OCI-LY3 (cell line): Measurements from ENCODE around the gene LIN54.

Source experiments
- H2AFZ ChIP-seq: fragments of 200-600, 300-600 bp; shearing (Covaris generic); 2 replicates; pipeline ENCODE4 v1.6.0; 2014; ENCODE audit warnings: antibody characterized with exemption, low read depth, low read length
- H3K27ac ChIP-seq: fragments of 200-600, 300-600 bp; sonication (generic); 2 replicates; pipeline ENCODE4 v1.5.1; 2014; ENCODE audit warnings: mild to moderate bottlenecking, low read length, moderate library complexity, mixed read lengths
- H3K27me3 ChIP-seq: fragments of 200-600, 300-600 bp; sonication (generic); 2 replicates; pipeline ENCODE4 v1.6.1; 2014; ENCODE audit warnings: low read depth, low read length, mixed read lengths
- H3K36me3 ChIP-seq: fragments of 200-600, 300-600 bp; sonication (generic); replicated peaks from 2 replicates; pipeline ENCODE3; 2014; ENCODE audit warnings: low read depth, low read length, mixed read lengths
- H3K4me1 ChIP-seq: fragments of 300-600, 200-600 bp; sonication (generic); 2 replicates; pipeline ENCODE4 v1.6.1; 2014; ENCODE audit warnings: low read length, mixed read lengths
- H3K4me2 ChIP-seq: fragments of 200-600, 300-600 bp; sonication (generic); 2 replicates; pipeline ENCODE4 v1.6.1; 2014; ENCODE audit warnings: low read length, mixed read lengths
- H3K4me3 ChIP-seq: fragments of 300-600, 200-600 bp; sonication (generic); 2 replicates; pipeline ENCODE4 v1.5.1; 2014; ENCODE audit warnings: antibody characterized with exemption, mild to moderate bottlenecking, low read length, moderate library complexity
- H3K79me2 ChIP-seq: fragments of 300-600, 200-600 bp; shearing (Covaris generic); 2 replicates; pipeline ENCODE4 v1.6.1; 2014; ENCODE audit warnings: mild to moderate bottlenecking, low read length, mixed read lengths
- H3K9ac ChIP-seq: fragments of 300-600, 200-600 bp; shearing (Covaris generic); 2 replicates; pipeline ENCODE4 v1.6.0; 2014; ENCODE audit warnings: mild to moderate bottlenecking, low read length, moderate library complexity
- H3K9me3 ChIP-seq: fragments of 200-600, 300-600 bp; shearing (Covaris generic); 2 replicates; pipeline ENCODE4 v1.6.1; 2014; ENCODE audit warnings: low read length, mixed read lengths; ENCODE audit not compliant: insufficient read depth
- H4K20me1 ChIP-seq: fragments of 200-600, 300-600 bp; sonication (generic); 2 replicates; pipeline ENCODE4 v1.6.1; 2016; ENCODE audit warnings: low read length, mixed read lengths; ENCODE audit not compliant: insufficient read depth
- EZH2phosphoT487 ChIP-seq: fragments of 200-600 bp; shearing (Covaris generic); IDR thresholded peaks from 2 replicates; pipeline ENCODE4 v1.6.1; 2018; ENCODE audit warnings: antibody characterized with exemption, mixed run types, low read depth
- TF ChIP-seq, protein P1 (sequence below): fragments of 200-600, 300-600 bp; sonication (generic); IDR thresholded peaks from 2 replicates; pipeline ENCODE4 v1.5.1; 2014; ENCODE audit warnings: antibody characterized with exemption, low read length, low read depth

Gene LIN54

DNA sequence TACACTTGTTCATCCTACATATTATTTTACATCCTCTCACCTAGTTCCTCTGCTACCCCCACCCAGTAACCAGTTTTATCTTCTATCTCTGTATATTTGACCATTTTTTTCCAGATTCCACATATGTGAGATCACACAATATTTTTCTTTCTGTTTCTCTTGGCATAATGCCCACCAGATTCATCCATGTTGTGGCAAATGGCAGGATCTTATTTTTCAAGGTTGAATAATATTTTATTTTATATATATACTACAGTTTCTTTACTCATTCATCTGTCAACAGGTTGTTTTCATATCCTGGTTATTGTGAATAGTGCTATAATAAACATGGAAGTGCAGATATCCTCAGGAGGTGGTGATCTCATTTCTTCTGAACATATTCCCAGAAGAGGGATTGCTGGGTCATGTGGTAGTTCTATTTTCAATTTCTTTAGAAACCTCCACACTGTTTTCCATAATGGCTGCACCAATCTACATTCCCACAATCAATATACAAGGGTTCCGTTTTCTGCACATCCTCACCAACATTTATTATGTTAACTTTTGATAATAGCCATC is 61.9 kb downstream of the LIN54 start:
- Histone ChIP-seq H3K4me1 (no peaks in the 10 kb centered on the region), H3K4me2 (no peak overlapping the region), H3K27ac (no peak overlapping the region), H3K9ac (no peak overlapping the region), H4K20me1 (no peaks in the 10 kb centered on the region), H3K79me2 (0 out of 2 replicates have a peak, but pooled peaks cover 3% of the 10 kb centered on the region), H3K36me3 (peaks cover 20% of the 10 kb centered on the region), H3K4me3 (no peak overlapping the region), H3K9me3 (no peaks in the 10 kb centered on the region), H3K27me3 (no peaks in the 10 kb centered on the region), H2AFZ (no peak overlapping the region)
- no peak for TF ChIP-seq EZH2phosphoT487
- TF ChIP-seq, protein P1, sequence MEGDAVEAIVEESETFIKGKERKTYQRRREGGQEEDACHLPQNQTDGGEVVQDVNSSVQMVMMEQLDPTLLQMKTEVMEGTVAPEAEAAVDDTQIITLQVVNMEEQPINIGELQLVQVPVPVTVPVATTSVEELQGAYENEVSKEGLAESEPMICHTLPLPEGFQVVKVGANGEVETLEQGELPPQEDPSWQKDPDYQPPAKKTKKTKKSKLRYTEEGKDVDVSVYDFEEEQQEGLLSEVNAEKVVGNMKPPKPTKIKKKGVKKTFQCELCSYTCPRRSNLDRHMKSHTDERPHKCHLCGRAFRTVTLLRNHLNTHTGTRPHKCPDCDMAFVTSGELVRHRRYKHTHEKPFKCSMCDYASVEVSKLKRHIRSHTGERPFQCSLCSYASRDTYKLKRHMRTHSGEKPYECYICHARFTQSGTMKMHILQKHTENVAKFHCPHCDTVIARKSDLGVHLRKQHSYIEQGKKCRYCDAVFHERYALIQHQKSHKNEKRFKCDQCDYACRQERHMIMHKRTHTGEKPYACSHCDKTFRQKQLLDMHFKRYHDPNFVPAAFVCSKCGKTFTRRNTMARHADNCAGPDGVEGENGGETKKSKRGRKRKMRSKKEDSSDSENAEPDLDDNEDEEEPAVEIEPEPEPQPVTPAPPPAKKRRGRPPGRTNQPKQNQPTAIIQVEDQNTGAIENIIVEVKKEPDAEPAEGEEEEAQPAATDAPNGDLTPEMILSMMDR: no peak

GRCh38 chr4:82947498-82947897 is 63.1 kb downstream of the LIN54 start:
- no peaks in the 10 kb centered on the region for H3K4me1 ChIP-seq
- peaks cover 16% of the 10 kb centered on the region for H3K36me3 ChIP-seq
- no peak overlapping the region for H3K4me2 ChIP-seq
- H3K9me3 ChIP-seq: no peaks in the 10 kb centered on the region
- H3K9ac ChIP-seq: no peak overlapping the region
- 0 out of 2 replicates have a peak, but pooled peaks cover 3% of the 10 kb centered on the region for H3K79me2 ChIP-seq
- no peak overlapping the region for H2AFZ ChIP-seq
- TF ChIP-seq EZH2phosphoT487: no peak
- TF ChIP-seq, protein P1: no peak
- no peak overlapping the region for H3K27ac ChIP-seq
- no peaks in the 10 kb centered on the region for H3K27me3 ChIP-seq
- H3K4me3 ChIP-seq: no peak overlapping the region
- H4K20me1 ChIP-seq: no peaks in the 10 kb centered on the region

DNA sequence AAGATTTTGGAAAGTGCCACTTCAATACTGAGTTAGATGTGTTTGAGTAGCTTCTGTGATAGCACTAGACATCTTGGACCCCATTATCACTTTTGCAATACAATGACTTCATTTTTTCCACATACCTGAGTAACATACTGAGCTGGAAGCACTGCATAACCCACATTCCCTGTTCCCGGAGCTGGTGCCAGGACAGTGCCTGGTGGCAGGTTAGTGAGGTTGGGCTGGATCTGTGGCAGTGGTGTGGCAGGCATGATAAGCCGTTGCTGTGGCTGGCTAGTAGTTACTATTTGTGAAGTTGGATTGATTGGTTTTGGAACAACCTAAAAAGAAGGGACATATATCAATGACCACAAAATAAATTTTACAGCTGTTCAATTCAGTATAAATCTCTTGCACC is 71.2 kb downstream of the LIN54 start:
- Histone ChIP-seq H3K9ac (no peak overlapping the region), H3K4me3 (no peak overlapping the region), H3K36me3 (peaks cover 31% of the 10 kb centered on the region), H3K4me1 (no peaks in the 10 kb centered on the region), H3K79me2 (no peaks in the 10 kb centered on the region), H3K27ac (no peak overlapping the region), H3K9me3 (no peaks in the 10 kb centered on the region), H2AFZ (no peak overlapping the region), H4K20me1 (no peaks in the 10 kb centered on the region), H3K4me2 (no peak overlapping the region), H3K27me3 (no peaks in the 10 kb centered on the region)
- TF ChIP-seq, protein P1: no peak
- TF ChIP-seq EZH2phosphoT487: no peak

- Histone ChIP-seq H3K27ac (no peak overlapping the region), H3K4me1 (no peaks in the 10 kb centered on the region), H3K4me2 (no peak overlapping the region), H3K36me3 (peaks cover 42% of the 10 kb centered on the region), H3K9me3 (no peaks in the 10 kb centered on the region), H3K79me2 (no peaks in the 10 kb centered on the region), H2AFZ (no peak overlapping the region), H4K20me1 (no peaks in the 10 kb centered on the region), H3K4me3 (no peak overlapping the region), H3K9ac (no peak overlapping the region), H3K27me3 (no peaks in the 10 kb centered on the region)
- TF ChIP-seq EZH2phosphoT487: no peak
- TF ChIP-seq, protein P1: no peak
These were observed 76.2 kb downstream of the LIN54 start for GRCh38 chr4:82934441-82934840.
